Adrenal gland (tissue), 12 donors: ENCODE results near the gene CLSTN3. TPM values are rescaled to one million over a fixed set of nuclear protein-coding genes. Genes with fewer than 3 reads are reported as not detected.
"Not testable (repeated sequence)": the region's sequence is repeated elsewhere in the genome, so short reads cannot be mapped to it uniquely, and the experiment has no call there.

Source experiments
- DNase-seq, 7 donors: peaks; one replicate each; pipeline ENCODE4 v3.0.0-alpha.2; 2019 to 2020
- H3K27ac ChIP-seq, 5 donors: fragments of 200-600 bp; sonication (generic) in 4 of 5; 1 replicate in 3 of 5; 2 replicates in 2 of 5; pipeline versions ENCODE4 v1.5.1 to v1.8.0; 2016 to 2020; ENCODE audit warnings: mild to moderate bottlenecking in 1 of 5
- H3K27me3 ChIP-seq: fragments of 200-600 bp; 2 replicates; pipeline ENCODE4 v1.8.0; 2021
- H3K36me3 ChIP-seq, 2 donors: fragments of 200-600 bp; replicated peaks in 1 of 2; 1 replicate in 1 of 2; 2 replicates in 1 of 2; pipeline versions ENCODE4 v1.5.1 to v1.8.0; 2018 to 2022
- H3K4me1 ChIP-seq, 2 donors: fragments of 200-600 bp; replicated peaks in 1 of 2; 1 replicate in 1 of 2; 2 replicates in 1 of 2; pipeline versions ENCODE4 v1.5.1 to v1.8.0; 2018 to 2021
- H3K4me3 ChIP-seq, 4 donors: fragments of 200-600 bp; sonication (generic) in 3 of 4; one replicate each; pipeline ENCODE4 v1.5.1; 2016 to 2018
- H3K9me3 ChIP-seq, 3 donors: fragments of 200-600 bp; sonication (generic) in 1 of 3; replicated peaks in 1 of 3; 1 replicate in 2 of 3; 2 replicates in 1 of 3; pipeline versions ENCODE4 v1.5.1 to v1.8.0; 2016 to 2021
- CTCF ChIP-seq, 6 experiments: fragments of 450-650 bp in 4 of 6; fragments of 200-600 bp in 2 of 6; sonication (generic) in 1 of 6; IDR thresholded peaks; 1 replicate in 5 of 6; 2 replicates in 1 of 6; pipeline versions ENCODE4 v1.5.1 to v1.8.0; 2016 to 2021; ENCODE audit warnings: antibody characterized with exemption in 6 of 6, mild to moderate bottlenecking in 2 of 6, moderate library complexity in 1 of 6
- POLR2A ChIP-seq, 2 donors: fragments of 450-650 bp; IDR thresholded peaks; one replicate each; pipeline ENCODE4 v1.6.1; 2017; ENCODE audit warnings: antibody characterized with exemption in 2 of 2, mild to moderate bottlenecking in 2 of 2, moderate library complexity in 1 of 2
- WGBS, 4 donors: extraction: QIAGEN DNeasy Blood & Tissue Kit in 2 of 4; methylation state at CpG; one replicate each; pipeline versions ENCODE4 v1.1.5 to v1.1.7; 2013 to 2017; 5-methylcytosine and 5-hydroxymethylcytosine counted together
- intact Hi-C, 2 donors: fragments of 100-400 bp; cut with DNase I; formaldehyde crosslinking; loops; one replicate each; pipeline versions ENCODE4 v1.14.1 to v1.15.0; 2022 to 2023
- polyA plus RNA-seq, 3 donors: library from polyadenylated mRNA; stranded (reverse); fragments of 200-250 nt in 2 of 3; fragments of 350-450 nt in 1 of 3; fragmentation: Illumina TruSeq in 1 of 3; extraction: RNeasy Lipid Tissue Mini Kit (QIAGEN cat#74804) in 1 of 3; gene quantifications; one replicate each; pipeline ENCODE4 v1.2.3, GENCODE V29; 2013 to 2014
- total RNA-seq, 9 donors: library from RNA; depleted of rRNA in 4 of 9; stranded (reverse); fragments of >200 nt in 4 of 9; fragments of 120-200 nt in 1 of 9; fragmentation: NEBNext Ultra II Directional in 1 of 9; extraction: Animal tissue kit (Norgen Biotek cat#: 25700) in 1 of 9; gene quantifications; one replicate each; pipeline versions ENCODE4 v1.1.0 to v1.2.4, GENCODE V29; 2013 to 2023
- donor health status: healthy with polysubstance abuse.
- donor health status: Bipolar disorder and iron deficiency.
- donor health status: DM: yes; HTN: yes; CAD: no.
- donor health status: DM: no; HTN: no; CAD: no.
- donor health status: DM: no; HTN: no; CAD: no.
- donor health status: DM: yes; HTN: yes; CAD: no.

CLSTN3 gene
- total and polyA plus RNA-seq, 12 donors: 9.3 to 175 (median 42.8) TPM

- no peak for DNase-seq
- Histone ChIP-seq H3K4me1 (no peaks in the 10 kb centered on the region), H3K27ac (no peak overlapping the region), H3K4me3 (no peak overlapping the region), H3K9me3 (peaks cover 0 to 4% (median 0%) of the 10 kb centered on the region in 3 donors), H3K27me3 (no peaks in the 10 kb centered on the region), H3K36me3 (no peaks in the 10 kb centered on the region)
- TF ChIP-seq POLR2A (IDR thresholded peaks at IDR 0.05) (no peak), CTCF (IDR thresholded peaks at IDR 0.05) (no peak)
- intact Hi-C loops: no loop called here
These were observed 45.3 kb downstream of the CLSTN3 start for GRCh38 chr12:7175493-7175892.

GRCh38 chr12:7176595-7176994 is 46.4 kb downstream of the CLSTN3 start:
- TF ChIP-seq CTCF (IDR thresholded peaks at IDR 0.05) (no peak), POLR2A (IDR thresholded peaks at IDR 0.05) (no peak)
- WGBS, 4 donors: 50 to 62% (median 55%) methylated on average over 2 of the region's 2 CpGs

GRCh38 chr12:7178481-7178880 is 48.3 kb downstream of the CLSTN3 start:
- no peak overlapping the region for H3K4me3 ChIP-seq
- intact Hi-C loops: no loop called here
- no peak overlapping the region for H3K27ac ChIP-seq
- H3K27me3 ChIP-seq: no peaks in the 10 kb centered on the region
- H3K4me1 ChIP-seq: no peaks in the 10 kb centered on the region
- TF ChIP-seq CTCF (IDR thresholded peaks at IDR 0.05) (no peak), POLR2A (IDR thresholded peaks at IDR 0.05) (no peak)
- DNase-seq: no peak
- 88 to 96% (median 94%) methylated on average over 2 of the region's 2 CpGs for WGBS, 4 donors
- H3K9me3 ChIP-seq: peaks cover 0 to 4% (median 0%) of the 10 kb centered on the region in 3 donors
- H3K36me3 ChIP-seq: no peaks in the 10 kb centered on the region

More at GRCh38 chr12:7176595-7176994, 46.4 kb downstream of the CLSTN3 start:
- Histone ChIP-seq H3K4me1 (no peaks in the 10 kb centered on the region), H3K36me3 (no peaks in the 10 kb centered on the region), H3K27ac (no peak overlapping the region), H3K27me3 (no peaks in the 10 kb centered on the region), H3K9me3 (peaks cover 0 to 4% (median 0%) of the 10 kb centered on the region in 3 donors), H3K4me3 (no peak overlapping the region)
- intact Hi-C loops: no loop called here
- no peak for DNase-seq

- no peak overlapping the region for H3K4me3 ChIP-seq
- 44 to 85% (median 73%) methylated on average over 1 of the region's 1 CpG for WGBS, 4 donors
- no peaks in the 10 kb centered on the region for H3K4me1 ChIP-seq
- DNase-seq: no peak
- intact Hi-C loops: no loop called here
- H3K9me3 ChIP-seq: peaks cover 0 to 4% (median 0%) of the 10 kb centered on the region in 3 donors
- no peaks in the 10 kb centered on the region for H3K27me3 ChIP-seq
- no peak overlapping the region for H3K27ac ChIP-seq
- TF ChIP-seq POLR2A (IDR thresholded peaks at IDR 0.05): no peak
- H3K36me3 ChIP-seq: no peaks in the 10 kb centered on the region
These were observed 50.5 kb downstream of the CLSTN3 start for GRCh38 chr12:7180685-7181084.

- intact Hi-C loops, DNase-seq, H3K4me3 ChIP-seq, H3K27ac ChIP-seq, H3K27me3 ChIP-seq, H3K36me3 ChIP-seq, H3K9me3 ChIP-seq: not testable (repeated sequence)
- WGBS, 4 donors: 46 to 64% (median 59%) methylated on average over 2 of the region's 2 CpGs
- peaks cover 10 to 17% of the 10 kb centered on the region in 2 donors for H3K4me1 ChIP-seq
These were observed 55.9 kb downstream of the CLSTN3 start for GRCh38 chr12:7186058-7186457.
